Measurements from ENCODE around the gene SORBS2.

The SORBS2 gene

DNA sequence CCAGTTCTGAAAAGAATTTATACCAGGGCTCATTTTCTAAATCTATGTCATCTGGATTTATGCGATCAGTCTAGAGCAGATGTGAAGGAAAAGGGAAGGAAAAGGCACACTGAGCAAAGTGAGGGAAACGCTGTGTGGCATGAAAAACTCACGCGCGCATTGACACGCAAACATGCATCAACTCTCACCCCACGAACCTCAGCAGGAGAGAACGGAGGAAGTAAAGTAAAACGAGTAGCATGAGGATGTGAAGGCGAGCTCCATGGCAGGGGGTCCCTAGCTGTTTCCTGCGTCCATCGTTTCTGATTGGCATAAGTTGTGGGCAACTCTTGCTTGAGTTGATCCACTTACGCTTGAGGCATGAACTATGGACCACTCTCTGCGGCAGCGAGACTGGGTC lies 173.9 kb downstream of the SORBS2 start:
- Histone ChIP-seq H3K27ac (no peak overlapping the region), H3K36me3 (replicated peaks) (peaks cover 15% of the 10 kb centered on the region), H3K4me3 (ENCODE audit: low read depth, low read length) (no peak overlapping the region), H3K27me3 (replicated peaks) (no peaks in the 10 kb centered on the region)
- in situ Hi-C loops (cut with HindIII; ENCODE audit: low pct_ligation_motif_present, low sequenced_read_pairs), result no loop called here
- no peak for TF ChIP-seq CTCF (IDR thresholded peaks at IDR 0.05; ENCODE audit: low read depth, low read length, missing control alignments)
- no peak for DNase-seq

DNA sequence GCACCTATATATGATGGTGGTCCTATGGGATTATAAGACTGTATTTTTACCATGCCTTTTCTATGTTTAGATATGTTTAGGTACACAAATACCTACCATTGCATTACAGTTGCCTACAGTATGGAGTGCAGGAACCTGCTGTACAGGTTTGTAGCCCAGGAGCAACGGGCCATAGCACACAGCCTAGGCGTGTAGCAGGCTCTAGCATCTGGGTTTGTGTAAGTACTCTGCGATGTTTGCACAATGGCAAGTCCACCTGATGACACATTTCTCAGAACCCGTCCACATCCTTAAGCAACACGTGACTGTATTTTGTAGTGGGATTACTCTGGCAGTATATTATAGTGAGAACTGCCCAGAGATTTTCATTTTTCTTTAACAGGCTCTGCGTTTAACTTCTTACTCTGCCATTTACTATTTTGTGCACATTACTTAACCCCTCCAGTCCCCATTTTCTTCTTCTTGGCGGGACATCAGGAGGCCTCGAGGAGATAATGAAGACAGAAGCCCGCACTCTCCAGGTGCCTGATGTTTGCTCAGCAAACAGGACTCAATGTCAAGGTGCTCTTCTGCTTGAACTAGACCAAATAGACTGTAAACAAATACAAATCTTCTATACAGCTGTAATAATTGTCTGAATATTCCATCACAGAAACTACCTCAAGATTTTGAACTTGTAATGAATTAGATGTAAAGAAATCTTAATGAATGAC lies 174.7 kb downstream of the SORBS2 start:
- Histone ChIP-seq H3K4me3 (ENCODE audit: low read depth, low read length) (no peak overlapping the region), H3K36me3 (replicated peaks) (peaks cover 8% of the 10 kb centered on the region), H3K27me3 (replicated peaks) (no peaks in the 10 kb centered on the region), H3K27ac (no peak overlapping the region)
- no peak for DNase-seq
- in situ Hi-C loops (cut with HindIII; ENCODE audit: low pct_ligation_motif_present, low sequenced_read_pairs), result no loop called here
- TF ChIP-seq CTCF (IDR thresholded peaks at IDR 0.05; ENCODE audit: low read depth, low read length, missing control alignments), result no peak

- H3K4me3 ChIP-seq (ENCODE audit: low read depth, low read length), result no peak overlapping the region
- no peak overlapping the region for H3K27ac ChIP-seq
- no peak for DNase-seq
- no peaks in the 10 kb centered on the region for H3K27me3 ChIP-seq (replicated peaks)
- in situ Hi-C loops (cut with HindIII; ENCODE audit: low pct_ligation_motif_present, low sequenced_read_pairs), result no loop called here
- peaks cover 8% of the 10 kb centered on the region for H3K36me3 ChIP-seq (replicated peaks)
- peak; percentile 62 for TF ChIP-seq CTCF (IDR thresholded peaks at IDR 0.05; ENCODE audit: low read depth, low read length, missing control alignments)
These were observed 177.8 kb downstream of the SORBS2 start for GRCh38 chr4:185634066-185634652.

GRCh38 chr4:185626798-185627197 lies 185.2 kb downstream of the SORBS2 start:
- DNase-seq, result no peak
- Histone ChIP-seq H3K27me3 (replicated peaks) (no peaks in the 10 kb centered on the region), H3K36me3 (replicated peaks) (peaks cover 24% of the 10 kb centered on the region), H3K4me3 (ENCODE audit: low read depth, low read length) (no peak overlapping the region), H3K27ac (no peak overlapping the region)
- in situ Hi-C loops (cut with HindIII; ENCODE audit: low pct_ligation_motif_present, low sequenced_read_pairs), result no loop called here
- no peak for TF ChIP-seq CTCF (IDR thresholded peaks at IDR 0.05; ENCODE audit: low read depth, low read length, missing control alignments)

DNA sequence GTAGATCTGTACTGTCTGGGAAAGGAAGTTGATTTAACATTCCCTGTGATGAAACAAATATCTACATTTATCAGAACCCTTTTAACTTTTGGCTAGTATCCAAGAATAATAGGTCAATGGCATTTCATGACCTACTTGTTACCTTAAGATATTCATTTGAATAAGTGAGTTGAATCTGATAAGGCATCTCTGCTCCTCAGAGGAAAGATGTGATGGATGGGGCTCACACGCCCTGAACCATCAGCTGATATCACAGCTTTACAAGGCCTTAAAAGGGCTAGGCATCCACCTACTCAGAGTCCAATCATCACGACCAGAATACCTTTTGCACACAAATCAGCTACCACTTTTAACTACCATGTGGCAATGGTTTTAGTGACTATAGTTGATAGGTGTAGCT lies 186.5 kb downstream of the SORBS2 start:
- peaks cover 24% of the 10 kb centered on the region for H3K36me3 ChIP-seq (replicated peaks)
- no peaks in the 10 kb centered on the region for H3K27me3 ChIP-seq (replicated peaks)
- no peak for TF ChIP-seq CTCF (IDR thresholded peaks at IDR 0.05; ENCODE audit: low read depth, low read length, missing control alignments)
- no peak for DNase-seq
- no peak overlapping the region for H3K4me3 ChIP-seq (ENCODE audit: low read depth, low read length)
- no peak overlapping the region for H3K27ac ChIP-seq
- in situ Hi-C loops (cut with HindIII; ENCODE audit: low pct_ligation_motif_present, low sequenced_read_pairs), result no loop called here

GRCh38 chr4:185624259-185624589 lies 187.8 kb downstream of the SORBS2 start:
- Histone ChIP-seq H3K27me3 (replicated peaks) (no peaks in the 10 kb centered on the region), H3K36me3 (replicated peaks) (peaks cover 33% of the 10 kb centered on the region), H3K27ac (no peak overlapping the region), H3K4me3 (ENCODE audit: low read depth, low read length) (no peak overlapping the region)
- TF ChIP-seq CTCF (IDR thresholded peaks at IDR 0.05; ENCODE audit: low read depth, low read length, missing control alignments), result no peak
- in situ Hi-C loops (cut with HindIII; ENCODE audit: low pct_ligation_motif_present, low sequenced_read_pairs), result no loop called here
- no peak for DNase-seq

Measured in brain microvascular endothelial cell (primary cell).